HepG2 (cell line): ENCODE measurements around the gene GCNT2. TPM values are rescaled to one million over a fixed set of nuclear protein-coding genes. Genes with fewer than 3 reads are reported as not detected.
A peak's percentile ranks its signal among the peaks of the same experiment; 100 is the strongest.

ENCODE experiments used
- CEBPB ChIP-seq: IDR thresholded peaks from 2 replicates; pipeline ENCODE4 v1.6.1; 2011; ENCODE audit warnings: low read depth, low read length, improper control_type of control experiment, borderline replicate concordance
- HCFC1 ChIP-seq: fragments of 150-350 bp; IDR thresholded peaks from 2 replicates; pipeline ENCODE4 v1.6.1; 2014; ENCODE audit warnings: low read depth, low read length
- NONO ChIP-seq, 2 experiments: fragments of 450-650 bp in 1 of 2; sonication (generic) in 1 of 2; formaldehyde crosslinking in 1 of 2; IDR thresholded peaks in 1 of 2; conservative IDR thresholded peaks in 1 of 2; 2 replicates each; pipeline versions ENCODE4 v1.6.1 to v1.8.0; 2017 to 2022; ENCODE audit warnings: mild to moderate bottlenecking in 1 of 2, missing genetic modification reagents in 1 of 2, moderate library complexity in 1 of 2
- NR1H2 ChIP-seq: sonication (generic); formaldehyde crosslinking; IDR thresholded peaks from 2 replicates; pipeline ENCODE4 v1.8.1; 2022; ENCODE audit warnings: low read depth, missing genetic modification reagents, borderline replicate concordance
- NR2F6 ChIP-seq, 2 experiments: IDR thresholded peaks; 2 replicates each; pipeline ENCODE4 v1.6.1; 2016; ENCODE audit warnings: antibody characterized with exemption in 1 of 2, mild to moderate bottlenecking in 1 of 2
- SOX5 ChIP-seq: IDR thresholded peaks from 2 replicates; pipeline ENCODE4 v1.6.1; 2016; ENCODE audit warnings: borderline replicate concordance
- ZNF317 ChIP-seq: sonication (generic); formaldehyde crosslinking; IDR thresholded peaks from 2 replicates; pipeline ENCODE4 v1.5.0; 2020; ENCODE audit warnings: mild to moderate bottlenecking, missing genetic modification reagents
- ZNF326 ChIP-seq: sonication (generic); formaldehyde crosslinking; IDR thresholded peaks from 2 replicates; pipeline ENCODE4 v1.4.0; 2020; ENCODE audit warnings: missing genetic modification reagents, borderline replicate concordance
- ZNF569 ChIP-seq: sonication (generic); formaldehyde crosslinking; IDR thresholded peaks from 2 replicates; pipeline ENCODE4 v1.5.0; 2020; ENCODE audit warnings: mild to moderate bottlenecking, missing genetic modification reagents, moderate library complexity, borderline replicate concordance
- ZNF776 ChIP-seq: sonication (generic); formaldehyde crosslinking; IDR thresholded peaks from 2 replicates; pipeline ENCODE4 v1.4.0; 2020; ENCODE audit warnings: mild to moderate bottlenecking, missing genetic modification reagents
- polyA plus RNA-seq, 8 experiments: library from polyadenylated mRNA; depleted of rRNA in 3 of 8; stranded (reverse) in 7 of 8; unstranded in 1 of 8; fragments of >200 nt; fragmentation: Illumina TruSeq in 4 of 8; extraction: Trizol in 4 of 8; gene quantifications; 2 replicates each; pipeline versions ENCODE4 v1.2.1 to v1.2.3, GENCODE V29; 2011 to 2016; ENCODE audit warnings: low read depth in 4 of 8, missing spikeins in 1 of 8, mixed read lengths in 1 of 8; ENCODE audit not compliant: insufficient read depth in 1 of 8
- total RNA-seq, 5 experiments: library from RNA; depleted of rRNA; stranded (reverse); fragments of >200 nt; fragmentation: Illumina TruSeq; extraction: Trizol; gene quantifications; 2 replicates each; pipeline ENCODE4 v1.2.3, GENCODE V29; 2016; ENCODE audit warnings: low read depth in 1 of 5
- TF ChIP-seq, protein P1 (sequence below): sonication (generic); formaldehyde crosslinking; IDR thresholded peaks from 2 replicates; pipeline ENCODE4 v1.5.1; 2020; ENCODE audit warnings: missing genetic modification reagents, mild to moderate bottlenecking, borderline replicate concordance
- TF ChIP-seq, protein P2 (sequence below): sonication (generic); formaldehyde crosslinking; IDR thresholded peaks from 2 replicates; pipeline ENCODE4 v1.4.0; 2020; ENCODE audit warnings: mild to moderate bottlenecking, missing genetic modification reagents, borderline replicate concordance
- TF ChIP-seq, protein P3 (sequence below): sonication (generic); formaldehyde crosslinking; IDR thresholded peaks from 2 replicates; pipeline ENCODE4 v1.4.0; 2020; ENCODE audit warnings: missing genetic modification reagents, borderline replicate concordance
- TF ChIP-seq, protein P4 (sequence below): sonication (generic); formaldehyde crosslinking; IDR thresholded peaks from 2 replicates; pipeline ENCODE4 v1.4.0; 2020; ENCODE audit warnings: mild to moderate bottlenecking, missing genetic modification reagents
- TF ChIP-seq, protein P5 (sequence below): sonication (generic); formaldehyde crosslinking; IDR thresholded peaks from 2 replicates; pipeline ENCODE4 v1.4.0; 2020; ENCODE audit warnings: mild to moderate bottlenecking, missing genetic modification reagents
- TF ChIP-seq, protein P6 (sequence below): sonication (generic); formaldehyde crosslinking; IDR thresholded peaks from 2 replicates; pipeline ENCODE4 v1.8.1; 2023; ENCODE audit warnings: mild to moderate bottlenecking, moderate library complexity, missing genetic modification reagents

The GCNT2 gene
- total and polyA plus RNA-seq, 2 of the 13 experiments (the other 11 are each of a cell fraction or from before 2014, with no cell fraction given) = 11.8 to 31.9 TPM

DNA sequence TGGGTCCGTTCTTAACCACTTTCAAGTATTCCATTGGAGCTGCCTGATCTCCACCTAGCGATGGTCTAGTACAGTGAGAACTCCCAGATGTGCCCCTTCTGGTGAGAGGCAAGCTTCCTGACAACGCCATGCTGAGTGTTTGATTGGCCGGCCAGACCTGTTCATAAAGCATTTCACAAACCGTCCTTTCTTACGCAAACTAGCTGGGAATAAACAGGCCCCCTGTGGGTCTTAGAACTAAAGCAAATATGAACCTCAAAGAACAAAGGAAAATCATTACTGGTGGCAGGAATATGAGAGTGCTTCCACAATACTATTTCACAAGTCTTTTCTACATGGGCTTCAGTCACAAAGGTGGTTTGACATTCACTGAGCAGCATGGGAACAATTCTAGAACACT is 15.6 kb upstream of the GCNT2 start (continued):
- TF ChIP-seq, protein P1, sequence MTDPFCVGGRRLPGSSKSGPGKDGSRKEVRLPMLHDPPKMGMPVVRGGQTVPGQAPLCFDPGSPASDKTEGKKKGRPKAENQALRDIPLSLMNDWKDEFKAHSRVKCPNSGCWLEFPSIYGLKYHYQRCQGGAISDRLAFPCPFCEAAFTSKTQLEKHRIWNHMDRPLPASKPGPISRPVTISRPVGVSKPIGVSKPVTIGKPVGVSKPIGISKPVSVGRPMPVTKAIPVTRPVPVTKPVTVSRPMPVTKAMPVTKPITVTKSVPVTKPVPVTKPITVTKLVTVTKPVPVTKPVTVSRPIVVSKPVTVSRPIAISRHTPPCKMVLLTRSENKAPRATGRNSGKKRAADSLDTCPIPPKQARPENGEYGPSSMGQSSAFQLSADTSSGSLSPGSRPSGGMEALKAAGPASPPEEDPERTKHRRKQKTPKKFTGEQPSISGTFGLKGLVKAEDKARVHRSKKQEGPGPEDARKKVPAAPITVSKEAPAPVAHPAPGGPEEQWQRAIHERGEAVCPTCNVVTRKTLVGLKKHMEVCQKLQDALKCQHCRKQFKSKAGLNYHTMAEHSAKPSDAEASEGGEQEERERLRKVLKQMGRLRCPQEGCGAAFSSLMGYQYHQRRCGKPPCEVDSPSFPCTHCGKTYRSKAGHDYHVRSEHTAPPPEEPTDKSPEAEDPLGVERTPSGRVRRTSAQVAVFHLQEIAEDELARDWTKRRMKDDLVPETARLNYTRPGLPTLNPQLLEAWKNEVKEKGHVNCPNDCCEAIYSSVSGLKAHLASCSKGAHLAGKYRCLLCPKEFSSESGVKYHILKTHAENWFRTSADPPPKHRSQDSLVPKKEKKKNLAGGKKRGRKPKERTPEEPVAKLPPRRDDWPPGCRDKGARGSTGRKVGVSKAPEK = no peak
- TF ChIP-seq ZNF326 (CRISPR knock-in tag) (no peak), ZNF776 (no peak), HCFC1 (no peak), NR2F6 (IDR thresholded peaks at IDR 0.05) (peak; percentile 82), NR2F6 (CRISPR knock-in tag; IDR thresholded peaks at IDR 0.05) (peak; percentile 55; the same call in 1 of the 2 replicates), ZNF569 (CRISPR knock-in tag) (no peak), CEBPB (peak; percentile 99), SOX5 (CRISPR knock-in tag) (peak; percentile 100), ZNF317 (CRISPR knock-in tag) (no peak), NONO (IDR thresholded peaks at IDR 0.05) (no peak), NONO (CRISPR knock-in tag; conservative IDR thresholded peaks at IDR 0.05) (0 out of 2 replicates have a peak, but pooled peaks have one; percentile 36), NR1H2 (CRISPR knock-in tag) (no peak)
- TF ChIP-seq, protein P2, sequence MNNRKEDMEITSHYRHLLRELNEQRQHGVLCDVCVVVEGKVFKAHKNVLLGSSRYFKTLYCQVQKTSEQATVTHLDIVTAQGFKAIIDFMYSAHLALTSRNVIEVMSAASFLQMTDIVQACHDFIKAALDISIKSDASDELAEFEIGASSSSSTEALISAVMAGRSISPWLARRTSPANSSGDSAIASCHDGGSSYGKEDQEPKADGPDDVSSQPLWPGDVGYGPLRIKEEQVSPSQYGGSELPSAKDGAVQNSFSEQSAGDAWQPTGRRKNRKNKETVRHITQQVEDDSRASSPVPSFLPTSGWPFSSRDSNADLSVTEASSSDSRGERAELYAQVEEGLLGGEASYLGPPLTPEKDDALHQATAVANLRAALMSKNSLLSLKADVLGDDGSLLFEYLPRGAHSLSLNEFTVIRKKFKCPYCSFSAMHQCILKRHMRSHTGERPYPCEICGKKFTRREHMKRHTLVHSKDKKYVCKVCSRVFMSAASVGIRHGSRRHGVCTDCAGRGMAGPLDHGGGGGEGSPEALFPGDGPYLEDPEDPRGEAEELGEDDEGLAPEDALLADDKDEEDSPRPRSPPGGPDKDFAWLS (CRISPR knock-in tag) = no peak
- TF ChIP-seq, protein P3, sequence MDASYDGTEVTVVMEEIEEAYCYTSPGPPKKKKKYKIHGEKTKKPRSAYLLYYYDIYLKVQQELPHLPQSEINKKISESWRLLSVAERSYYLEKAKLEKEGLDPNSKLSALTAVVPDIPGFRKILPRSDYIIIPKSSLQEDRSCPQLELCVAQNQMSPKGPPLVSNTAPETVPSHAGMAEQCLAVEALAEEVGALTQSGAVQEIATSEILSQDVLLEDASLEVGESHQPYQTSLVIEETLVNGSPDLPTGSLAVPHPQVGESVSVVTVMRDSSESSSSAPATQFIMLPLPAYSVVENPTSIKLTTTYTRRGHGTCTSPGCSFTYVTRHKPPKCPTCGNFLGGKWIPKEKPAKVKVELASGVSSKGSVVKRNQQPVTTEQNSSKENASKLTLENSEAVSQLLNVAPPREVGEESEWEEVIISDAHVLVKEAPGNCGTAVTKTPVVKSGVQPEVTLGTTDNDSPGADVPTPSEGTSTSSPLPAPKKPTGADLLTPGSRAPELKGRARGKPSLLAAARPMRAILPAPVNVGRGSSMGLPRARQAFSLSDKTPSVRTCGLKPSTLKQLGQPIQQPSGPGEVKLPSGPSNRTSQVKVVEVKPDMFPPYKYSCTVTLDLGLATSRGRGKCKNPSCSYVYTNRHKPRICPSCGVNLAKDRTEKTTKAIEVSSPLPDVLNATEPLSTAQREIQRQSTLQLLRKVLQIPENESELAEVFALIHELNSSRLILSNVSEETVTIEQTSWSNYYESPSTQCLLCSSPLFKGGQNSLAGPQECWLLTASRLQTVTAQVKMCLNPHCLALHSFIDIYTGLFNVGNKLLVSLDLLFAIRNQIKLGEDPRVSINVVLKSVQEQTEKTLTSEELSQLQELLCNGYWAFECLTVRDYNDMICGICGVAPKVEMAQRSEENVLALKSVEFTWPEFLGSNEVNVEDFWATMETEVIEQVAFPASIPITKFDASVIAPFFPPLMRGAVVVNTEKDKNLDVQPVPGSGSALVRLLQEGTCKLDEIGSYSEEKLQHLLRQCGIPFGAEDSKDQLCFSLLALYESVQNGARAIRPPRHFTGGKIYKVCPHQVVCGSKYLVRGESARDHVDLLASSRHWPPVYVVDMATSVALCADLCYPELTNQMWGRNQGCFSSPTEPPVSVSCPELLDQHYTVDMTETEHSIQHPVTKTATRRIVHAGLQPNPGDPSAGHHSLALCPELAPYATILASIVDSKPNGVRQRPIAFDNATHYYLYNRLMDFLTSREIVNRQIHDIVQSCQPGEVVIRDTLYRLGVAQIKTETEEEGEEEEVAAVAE = peak; percentile 70; the same call in 1 of the 2 replicates
- TF ChIP-seq, protein P4, sequence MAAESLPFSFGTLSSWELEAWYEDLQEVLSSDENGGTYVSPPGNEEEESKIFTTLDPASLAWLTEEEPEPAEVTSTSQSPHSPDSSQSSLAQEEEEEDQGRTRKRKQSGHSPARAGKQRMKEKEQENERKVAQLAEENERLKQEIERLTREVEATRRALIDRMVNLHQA = no peak
- TF ChIP-seq, protein P5, sequence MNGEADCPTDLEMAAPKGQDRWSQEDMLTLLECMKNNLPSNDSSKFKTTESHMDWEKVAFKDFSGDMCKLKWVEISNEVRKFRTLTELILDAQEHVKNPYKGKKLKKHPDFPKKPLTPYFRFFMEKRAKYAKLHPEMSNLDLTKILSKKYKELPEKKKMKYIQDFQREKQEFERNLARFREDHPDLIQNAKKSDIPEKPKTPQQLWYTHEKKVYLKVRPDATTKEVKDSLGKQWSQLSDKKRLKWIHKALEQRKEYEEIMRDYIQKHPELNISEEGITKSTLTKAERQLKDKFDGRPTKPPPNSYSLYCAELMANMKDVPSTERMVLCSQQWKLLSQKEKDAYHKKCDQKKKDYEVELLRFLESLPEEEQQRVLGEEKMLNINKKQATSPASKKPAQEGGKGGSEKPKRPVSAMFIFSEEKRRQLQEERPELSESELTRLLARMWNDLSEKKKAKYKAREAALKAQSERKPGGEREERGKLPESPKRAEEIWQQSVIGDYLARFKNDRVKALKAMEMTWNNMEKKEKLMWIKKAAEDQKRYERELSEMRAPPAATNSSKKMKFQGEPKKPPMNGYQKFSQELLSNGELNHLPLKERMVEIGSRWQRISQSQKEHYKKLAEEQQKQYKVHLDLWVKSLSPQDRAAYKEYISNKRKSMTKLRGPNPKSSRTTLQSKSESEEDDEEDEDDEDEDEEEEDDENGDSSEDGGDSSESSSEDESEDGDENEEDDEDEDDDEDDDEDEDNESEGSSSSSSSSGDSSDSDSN = 0 out of 2 replicates have a peak, but pooled peaks have one; percentile 27
- TF ChIP-seq, protein P6, sequence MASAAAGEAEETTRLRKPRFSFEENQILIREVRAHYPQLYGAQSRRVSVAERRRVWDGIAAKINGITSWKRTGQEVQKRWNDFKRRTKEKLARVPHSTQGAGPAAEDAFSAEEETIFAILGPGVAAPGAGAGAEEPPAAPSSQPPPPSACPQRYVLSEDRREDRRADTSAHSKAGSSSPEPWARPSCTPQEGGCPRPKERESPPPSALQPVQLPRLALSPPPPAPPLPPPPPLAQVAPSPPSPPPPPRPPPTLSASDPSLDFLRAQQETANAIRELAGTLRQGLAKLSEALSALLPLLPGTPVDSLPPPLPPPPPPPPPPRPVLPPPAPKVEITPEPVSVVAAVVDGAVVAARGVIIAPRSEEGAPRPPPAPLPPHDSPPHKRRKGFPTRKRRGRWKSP (CRISPR knock-in tag) = peak; percentile 89; the same call in 1 of the 2 replicates
